ENCODE results near the gene WBP1L. TPM values are rescaled to one million over a fixed set of nuclear protein-coding genes. Genes with fewer than 3 reads are reported as not detected.

Gene WBP1L
- total and polyA plus RNA-seq, 2 of the 13 experiments (the other 11 are each of a cell fraction or from before 2014, with no cell fraction given): 8.3 to 12.3 TPM

GRCh38 chr10:102813734-102814452 is 70.1 kb downstream of the WBP1L start (continued):
- TF ChIP-seq RBAK (CRISPR knock-in tag; IDR thresholded peaks at IDR 0.05): no peak
- TF ChIP-seq ZNF235 (CRISPR knock-in tag; IDR thresholded peaks at IDR 0.05; ENCODE audit: borderline replicate concordance): no peak
- no peak for TF ChIP-seq NONO (IDR thresholded peaks at IDR 0.05)
- TF ChIP-seq NONO (CRISPR knock-in tag; conservative IDR thresholded peaks at IDR 0.05): peak; percentile 48; the same call in 1 of the 2 replicates
- no peak for TF ChIP-seq SRY (CRISPR knock-in tag; IDR thresholded peaks at IDR 0.05)
- TF ChIP-seq DPF2 (CRISPR knock-in tag; IDR thresholded peaks at IDR 0.05; ENCODE audit: borderline replicate concordance, low read depth): peak; percentile 46; the same call in 1 of the 2 replicates
- TF ChIP-seq, protein P1, sequence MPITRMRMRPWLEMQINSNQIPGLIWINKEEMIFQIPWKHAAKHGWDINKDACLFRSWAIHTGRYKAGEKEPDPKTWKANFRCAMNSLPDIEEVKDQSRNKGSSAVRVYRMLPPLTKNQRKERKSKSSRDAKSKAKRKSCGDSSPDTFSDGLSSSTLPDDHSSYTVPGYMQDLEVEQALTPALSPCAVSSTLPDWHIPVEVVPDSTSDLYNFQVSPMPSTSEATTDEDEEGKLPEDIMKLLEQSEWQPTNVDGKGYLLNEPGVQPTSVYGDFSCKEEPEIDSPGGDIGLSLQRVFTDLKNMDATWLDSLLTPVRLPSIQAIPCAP (CRISPR knock-in tag; IDR thresholded peaks at IDR 0.05; ENCODE audit: low read depth): 0 out of 2 replicates have a peak, but pooled peaks have one; percentile 35
- peak; percentile 15; the same call in 1 of the 2 replicates for TF ChIP-seq ZFY (CRISPR knock-in tag; IDR thresholded peaks at IDR 0.05)
- no peak for TF ChIP-seq SMYD3 (CRISPR knock-in tag; IDR thresholded peaks at IDR 0.05)
- no peak for TF ChIP-seq AKAP8 (CRISPR knock-in tag; IDR thresholded peaks at IDR 0.05)
- TF ChIP-seq ZNF678 (CRISPR knock-in tag; IDR thresholded peaks at IDR 0.05): 0 out of 2 replicates have a peak, but pooled peaks have one; percentile 68
- TF ChIP-seq ZFP36L2 (CRISPR knock-in tag; IDR thresholded peaks at IDR 0.05): no peak
- TF ChIP-seq ZNF687 (CRISPR knock-in tag; IDR thresholded peaks at IDR 0.05): peak; percentile 80
- TF ChIP-seq TEAD3 (CRISPR knock-in tag; optimal IDR thresholded peaks at IDR 0.05; ENCODE audit: borderline replicate concordance): peak; percentile 53
- no peak for TF ChIP-seq ZNF558 (CRISPR knock-in tag; IDR thresholded peaks at IDR 0.05; ENCODE audit: borderline replicate concordance)
- 0 out of 2 replicates have a peak, but pooled peaks have one; percentile 22 for TF ChIP-seq RXRB (CRISPR knock-in tag; IDR thresholded peaks at IDR 0.05; ENCODE audit: borderline replicate concordance)
- TF ChIP-seq ZNF124 (CRISPR knock-in tag; IDR thresholded peaks at IDR 0.05): no peak
- TF ChIP-seq ZNF3 (CRISPR knock-in tag; IDR thresholded peaks at IDR 0.05): no peak
- TF ChIP-seq CBFB (CRISPR knock-in tag; IDR thresholded peaks at IDR 0.05): no peak
- 0 out of 2 replicates have a peak, but pooled peaks have one; percentile 12 for TF ChIP-seq ZMYM4 (CRISPR knock-in tag; IDR thresholded peaks at IDR 0.05)
- peak; percentile 70; the same call in 1 of the 2 replicates for TF ChIP-seq MEIS2 (CRISPR knock-in tag; IDR thresholded peaks at IDR 0.05)
- TF ChIP-seq FOXP1 (IDR thresholded peaks at IDR 0.05): no peak
- peak; percentile 62; the same call in 1 of the 2 replicates for TF ChIP-seq FOXP1 (CRISPR knock-in tag; IDR thresholded peaks at IDR 0.05)
- peak; percentile 34; the same call in 1 of the 2 replicates for TF ChIP-seq HMG20A (CRISPR knock-in tag; IDR thresholded peaks at IDR 0.05; ENCODE audit: borderline replicate concordance)
- TF ChIP-seq SAP130 (CRISPR knock-in tag; IDR thresholded peaks at IDR 0.05; ENCODE audit: low read depth): peak; percentile 44
- TF ChIP-seq ZSCAN25 (CRISPR knock-in tag; IDR thresholded peaks at IDR 0.05): 0 out of 2 replicates have a peak, but pooled peaks have one; percentile 37
- TF ChIP-seq POLR2A (IDR thresholded peaks at IDR 0.05; ENCODE audit: insufficient read depth in 1 of 2, low read depth in 2 of 2, low read length in 2 of 2): no peak; a peak in 1 of 4 replicates
- peak; percentile 48; the same call in 1 of the 2 replicates for TF ChIP-seq ZFX (CRISPR knock-in tag; IDR thresholded peaks at IDR 0.05; ENCODE audit: low read depth)
